HG02798 (cell line): Measurements from ENCODE around the gene UQCRFS1.

ENCODE experiments used
- ATAC-seq: cut with Tn5 transposase; IDR thresholded peaks from one replicate; pipeline ENCODE4 v1.9.1; 2021; ENCODE audit warnings: mild to moderate bottlenecking; ENCODE audit not compliant: unreplicated experiment, poor library complexity

UQCRFS1 gene

DNA sequence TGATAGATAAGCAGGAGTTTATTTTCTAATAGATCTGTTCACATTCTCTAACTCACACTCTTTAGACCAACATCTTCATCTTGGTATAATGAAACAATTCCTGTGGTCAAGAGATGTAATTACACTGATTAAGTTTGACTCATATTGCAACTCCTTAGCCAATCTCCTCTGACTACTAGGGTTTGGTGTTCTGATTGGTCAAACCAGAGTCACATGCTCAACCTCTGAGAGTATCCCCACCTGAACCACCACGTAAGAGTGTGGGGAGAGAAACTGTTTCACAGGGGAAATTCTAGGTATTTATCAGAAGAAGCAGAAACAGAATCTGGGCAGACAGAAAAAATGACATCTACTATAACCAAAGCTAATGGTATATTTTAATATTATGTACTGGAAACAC is 42.4 kb downstream of the UQCRFS1 start:
- ATAC-seq, result no peak

- ATAC-seq, result no peak
These were observed 50.3 kb downstream of the UQCRFS1 start for GRCh38 chr19:29162694-29163093.

- ATAC-seq, result no peak
These were observed 57.3 kb downstream of the UQCRFS1 start for GRCh38 chr19:29155683-29156082.
